Measurements from ENCODE around the gene FAM111B. TPM values are rescaled to one million over a fixed set of nuclear protein-coding genes. Genes with fewer than 3 reads are reported as not detected.
"Not testable (repeated sequence)": the region's sequence is repeated elsewhere in the genome, so short reads cannot be mapped to it uniquely, and the experiment has no call there.

Gene FAM111B, protein sequence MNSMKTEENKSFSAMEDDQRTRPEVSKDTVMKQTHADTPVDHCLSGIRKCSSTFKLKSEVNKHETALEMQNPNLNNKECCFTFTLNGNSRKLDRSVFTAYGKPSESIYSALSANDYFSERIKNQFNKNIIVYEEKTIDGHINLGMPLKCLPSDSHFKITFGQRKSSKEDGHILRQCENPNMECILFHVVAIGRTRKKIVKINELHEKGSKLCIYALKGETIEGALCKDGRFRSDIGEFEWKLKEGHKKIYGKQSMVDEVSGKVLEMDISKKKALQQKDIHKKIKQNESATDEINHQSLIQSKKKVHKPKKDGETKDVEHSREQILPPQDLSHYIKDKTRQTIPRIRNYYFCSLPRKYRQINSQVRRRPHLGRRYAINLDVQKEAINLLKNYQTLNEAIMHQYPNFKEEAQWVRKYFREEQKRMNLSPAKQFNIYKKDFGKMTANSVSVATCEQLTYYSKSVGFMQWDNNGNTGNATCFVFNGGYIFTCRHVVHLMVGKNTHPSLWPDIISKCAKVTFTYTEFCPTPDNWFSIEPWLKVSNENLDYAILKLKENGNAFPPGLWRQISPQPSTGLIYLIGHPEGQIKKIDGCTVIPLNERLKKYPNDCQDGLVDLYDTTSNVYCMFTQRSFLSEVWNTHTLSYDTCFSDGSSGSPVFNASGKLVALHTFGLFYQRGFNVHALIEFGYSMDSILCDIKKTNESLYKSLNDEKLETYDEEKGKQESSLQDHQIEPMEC
- total RNA-seq (ENCODE audit: low replicate concordance) = 9.6 and 13.1 TPM in 2 replicates

GRCh38 chr11:59106363-59107336 is at the start of gene FAM111B:
FAM111B (plus strand) TSS chr11:59107237; CDS start chr11:59109626, 2,389 bp downstream.
- peaks cover 23% of the 10 kb centered on the region for H3K9me3 Mint-ChIP-seq
- H3K9ac ChIP-seq = no peak within 1 kb of the TSS
- H3K36me3 ChIP-seq = peaks cover 5% of the 10 kb centered on the region
- H3K9me3 ChIP-seq (ENCODE audit: low read depth) = no peaks in the 10 kb centered on the region
- H3F3A ChIP-seq (ENCODE audit: low read depth) = peaks cover 26% of the 10 kb centered on the region
- H3K27me3 Mint-ChIP-seq (ENCODE audit: insufficient read depth, low read depth) = peaks cover 15% of the 10 kb centered on the region
- peaks cover 34% of the 10 kb centered on the region for H3K36me3 Mint-ChIP-seq
- peak within 1 kb of the TSS; percentile 83 for H2AFZ ChIP-seq (replicated peaks)
- H3K4me3 Mint-ChIP-seq = peak within 1 kb of the TSS; percentile 88
- H3K79me2 ChIP-seq (ENCODE audit: low read depth) = peaks cover 4% of the 10 kb centered on the region
- H3K4me1 Mint-ChIP-seq = peaks cover 26% of the 10 kb centered on the region
- no peak within 1 kb of the TSS for H3K27ac Mint-ChIP-seq
- H3K4me3 ChIP-seq = peak within 1 kb of the TSS; percentile 55
- H3K4me2 ChIP-seq = peak within 1 kb of the TSS; percentile 80
- peak; percentile 91 for DNase-seq (ENCODE audit: low spot score)
- peaks cover 58% of the 10 kb centered on the region for H3K27me3 ChIP-seq
- TF ChIP-seq, protein P1, sequence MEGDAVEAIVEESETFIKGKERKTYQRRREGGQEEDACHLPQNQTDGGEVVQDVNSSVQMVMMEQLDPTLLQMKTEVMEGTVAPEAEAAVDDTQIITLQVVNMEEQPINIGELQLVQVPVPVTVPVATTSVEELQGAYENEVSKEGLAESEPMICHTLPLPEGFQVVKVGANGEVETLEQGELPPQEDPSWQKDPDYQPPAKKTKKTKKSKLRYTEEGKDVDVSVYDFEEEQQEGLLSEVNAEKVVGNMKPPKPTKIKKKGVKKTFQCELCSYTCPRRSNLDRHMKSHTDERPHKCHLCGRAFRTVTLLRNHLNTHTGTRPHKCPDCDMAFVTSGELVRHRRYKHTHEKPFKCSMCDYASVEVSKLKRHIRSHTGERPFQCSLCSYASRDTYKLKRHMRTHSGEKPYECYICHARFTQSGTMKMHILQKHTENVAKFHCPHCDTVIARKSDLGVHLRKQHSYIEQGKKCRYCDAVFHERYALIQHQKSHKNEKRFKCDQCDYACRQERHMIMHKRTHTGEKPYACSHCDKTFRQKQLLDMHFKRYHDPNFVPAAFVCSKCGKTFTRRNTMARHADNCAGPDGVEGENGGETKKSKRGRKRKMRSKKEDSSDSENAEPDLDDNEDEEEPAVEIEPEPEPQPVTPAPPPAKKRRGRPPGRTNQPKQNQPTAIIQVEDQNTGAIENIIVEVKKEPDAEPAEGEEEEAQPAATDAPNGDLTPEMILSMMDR (IDR thresholded peaks at IDR 0.05) = no peak
- peak; percentile 28 for TF ChIP-seq EZH2 (IDR thresholded peaks at IDR 0.05)
- no peak for TF ChIP-seq EZH2phosphoT487 (IDR thresholded peaks at IDR 0.05)
- H3K27ac ChIP-seq = no peak within 1 kb of the TSS
- no peaks in the 10 kb centered on the region for H4K20me1 ChIP-seq (ENCODE audit: low read depth)
- H3K4me1 ChIP-seq = peaks cover 17% of the 10 kb centered on the region

DNA sequence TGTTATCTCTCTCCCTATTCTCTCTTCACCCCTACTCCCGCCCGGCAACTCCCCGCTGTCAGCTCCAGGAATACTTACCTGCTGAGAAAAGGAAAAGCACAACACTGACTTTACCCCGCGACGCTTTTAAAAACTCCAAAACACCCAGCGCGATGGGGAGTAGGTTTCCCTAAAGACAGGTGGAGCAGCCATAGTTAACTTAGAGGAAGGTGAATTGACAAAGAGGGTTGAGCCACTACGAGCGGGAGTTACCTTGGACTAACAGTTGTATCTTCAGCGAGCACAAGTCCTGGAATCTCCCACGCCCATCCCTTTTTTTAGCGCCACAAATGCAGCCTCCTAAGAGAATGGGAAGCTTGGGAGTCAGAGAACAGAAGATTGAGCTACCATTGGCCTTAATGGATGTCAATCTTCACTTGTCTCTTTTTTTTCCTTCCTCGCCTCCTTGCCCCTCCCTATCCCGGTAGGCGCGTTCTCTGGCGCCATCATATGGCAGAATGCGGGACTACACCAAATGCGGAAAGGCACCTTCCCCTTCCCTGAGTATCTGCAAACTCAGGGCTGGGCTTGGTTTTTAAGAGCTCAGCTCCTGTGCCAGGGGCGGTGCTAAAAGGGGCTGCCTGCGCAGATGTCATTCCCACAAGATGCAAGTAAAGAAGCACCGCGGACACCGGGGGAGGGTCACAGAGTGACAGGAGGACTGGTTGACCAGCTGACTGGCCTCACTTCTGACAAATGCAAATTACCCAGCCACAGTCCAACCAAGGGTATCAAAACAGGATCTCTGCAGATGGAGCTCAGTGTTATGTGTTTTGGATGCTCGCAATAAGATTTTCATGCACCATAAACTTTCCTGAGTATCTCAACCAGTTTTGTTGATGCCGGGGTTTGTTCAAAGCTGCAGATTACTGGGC is 48.7 kb upstream of the FAM111B start:
- peak; percentile 95 for DNase-seq (ENCODE audit: low spot score)
- not testable (repeated sequence) for H3K27me3 Mint-ChIP-seq (ENCODE audit: insufficient read depth, low read depth); H3K36me3 ChIP-seq; H3K9me3 ChIP-seq (ENCODE audit: low read depth); H3K79me2 ChIP-seq (ENCODE audit: low read depth); H3K9me3 Mint-ChIP-seq; H3K27ac Mint-ChIP-seq; H4K20me1 ChIP-seq (ENCODE audit: low read depth); H3K4me1 Mint-ChIP-seq; H3K36me3 Mint-ChIP-seq; H3F3A ChIP-seq (ENCODE audit: low read depth); H3K27me3 ChIP-seq; H3K27ac ChIP-seq; H3K9ac ChIP-seq; H3K4me1 ChIP-seq
- TF ChIP-seq, protein P1 (IDR thresholded peaks at IDR 0.05) = peak; percentile 91
- Histone ChIP-seq H3K4me3 (peak overlapping the region; percentile 59), H3K4me2 (peak overlapping the region; percentile 80), H2AFZ (replicated peaks) (peak overlapping the region; percentile 98)
- H3K4me3 Mint-ChIP-seq = peak overlapping the region; percentile 86

DNA sequence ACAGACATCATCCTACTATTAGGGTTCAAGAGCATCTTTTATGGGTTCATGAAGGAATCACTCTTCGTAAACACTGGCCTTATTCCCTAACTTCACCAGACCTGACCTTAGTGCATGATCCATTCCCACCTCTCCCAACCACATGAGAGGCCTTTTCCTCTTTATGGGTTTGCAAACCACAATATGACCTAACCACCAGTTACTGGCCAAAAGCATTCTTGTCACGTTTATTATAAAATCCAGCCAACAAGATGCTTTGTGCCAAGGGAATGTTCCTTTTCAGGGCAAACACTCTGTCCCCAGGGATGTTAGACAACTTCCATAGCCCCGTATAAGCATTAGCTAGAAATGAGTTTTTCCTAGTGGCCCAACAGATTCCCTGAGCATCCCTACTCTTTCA is 46.9 kb upstream of the FAM111B start:
- H3K36me3 ChIP-seq; H3K9me3 Mint-ChIP-seq; H3K9me3 ChIP-seq (ENCODE audit: low read depth); H3K79me2 ChIP-seq (ENCODE audit: low read depth); H3K4me3 ChIP-seq; H3K4me3 Mint-ChIP-seq; H3K27me3 ChIP-seq; H3K36me3 Mint-ChIP-seq; H3K4me1 Mint-ChIP-seq; H3K27me3 Mint-ChIP-seq (ENCODE audit: insufficient read depth, low read depth); H3K27ac ChIP-seq; H3K4me2 ChIP-seq; H3F3A ChIP-seq (ENCODE audit: low read depth); H3K27ac Mint-ChIP-seq; H4K20me1 ChIP-seq (ENCODE audit: low read depth); H2AFZ ChIP-seq (replicated peaks); H3K9ac ChIP-seq; DNase-seq (ENCODE audit: low spot score); H3K4me1 ChIP-seq: not testable (repeated sequence)
